ENCODE measurements around the gene BRD7.

DNA sequence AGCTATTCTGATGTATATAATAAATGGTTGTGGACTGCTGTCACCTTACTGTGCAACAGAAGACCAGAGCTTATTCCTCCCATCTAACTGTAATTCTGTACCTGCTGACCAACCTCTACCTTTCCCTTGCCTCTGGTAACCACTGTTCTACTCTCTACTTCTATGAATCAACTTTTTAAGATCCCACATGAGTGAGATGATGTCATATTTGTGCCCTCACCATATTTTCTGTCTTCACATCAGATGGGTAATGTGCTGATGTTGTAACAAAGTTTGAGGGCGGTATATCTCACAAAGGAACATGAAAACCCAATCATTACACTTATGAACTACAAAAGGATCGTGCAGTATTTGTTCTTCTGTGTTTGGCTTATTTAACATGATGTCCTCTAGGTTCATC, 16.8 kb downstream of the BRD7 start:
- TF ChIP-seq ZBTB7A (CRISPR knock-in tag; IDR thresholded peaks at IDR 0.05) (no peak), ESRRA (CRISPR knock-in tag; IDR thresholded peaks at IDR 0.05; ENCODE audit: low read depth) (no peak), ZNF557 (CRISPR knock-in tag; IDR thresholded peaks at IDR 0.05) (no peak), ZNF510 (CRISPR knock-in tag; IDR thresholded peaks at IDR 0.05; ENCODE audit: low read depth) (no peak), SMAD9 (CRISPR knock-in tag; IDR thresholded peaks at IDR 0.05) (no peak), EZH2 (conservative IDR thresholded peaks at IDR 0.05; ENCODE audit: low read depth, low read length) (no peak), MEIS1 (CRISPR knock-in tag; IDR thresholded peaks at IDR 0.05; ENCODE audit: borderline replicate concordance) (no peak)

All from HepG2 (cell line).